Smooth muscle cell (in vitro differentiated cells): ENCODE results near the gene SLC1A4. TPM values are rescaled to one million over a fixed set of nuclear protein-coding genes. Genes with fewer than 3 reads are reported as not detected.
"Not testable (repeated sequence)": the region's sequence is repeated elsewhere in the genome, so short reads cannot be mapped to it uniquely, and the experiment has no call there.

ENCODE experiments used
- DNase-seq: peaks from one replicate; lab custom pipeline; 2025; ENCODE audit not compliant: unreplicated experiment; lab: John Stamatoyannopoulos, UW
- H2AFZ ChIP-seq: fragments of 200-600 bp; sonication (generic); 2 replicates; pipeline ENCODE4 v1.6.0; 2016; ENCODE audit warnings: antibody characterized with exemption, low read depth, mild to moderate bottlenecking
- H3F3A ChIP-seq: fragments of 200-600 bp; sonication (generic); 2 replicates; pipeline ENCODE4 v1.6.0; 2017; ENCODE audit warnings: antibody characterized with exemption, low read depth
- H3K27ac ChIP-seq: fragments of 200-600 bp; sonication (generic); 2 replicates; pipeline ENCODE4 v1.5.1; 2016; ENCODE audit warnings: low read depth, mild to moderate bottlenecking
- H3K27me3 ChIP-seq: fragments of 200-600 bp; sonication (generic); 2 replicates; pipeline ENCODE4 v1.6.1; 2016; ENCODE audit warnings: low read depth, mild to moderate bottlenecking
- H3K36me3 ChIP-seq: fragments of 200-600 bp; sonication (generic); 2 replicates; pipeline ENCODE4 v1.5.1; 2016; ENCODE audit warnings: low read depth
- H3K4me1 ChIP-seq: fragments of 200-600 bp; sonication (generic); 2 replicates; pipeline ENCODE4 v1.5.1; 2016; ENCODE audit warnings: low read depth
- H3K4me2 ChIP-seq: fragments of 200-600 bp; sonication (generic); 2 replicates; pipeline ENCODE4 v1.6.0; 2016; ENCODE audit warnings: mild to moderate bottlenecking
- H3K4me3 ChIP-seq: fragments of 200-600 bp; sonication (generic); 2 replicates; pipeline ENCODE4 v1.5.1; 2016; ENCODE audit warnings: mild to moderate bottlenecking
- H3K79me2 ChIP-seq: fragments of 200-600 bp; sonication (generic); 2 replicates; pipeline ENCODE4 v1.6.0; 2016; ENCODE audit warnings: low read depth, mild to moderate bottlenecking
- H3K9ac ChIP-seq: fragments of 200-600 bp; sonication (generic); 2 replicates; pipeline ENCODE4 v1.6.0; 2016; ENCODE audit warnings: low read depth
- H3K9me3 ChIP-seq: fragments of 200-600 bp; sonication (generic); replicated peaks from 2 replicates; pipeline ENCODE4 v1.5.1; 2016; ENCODE audit warnings: low read depth
- H4K20me1 ChIP-seq: fragments of 200-600 bp; sonication (generic); 2 replicates; pipeline ENCODE4 v1.6.0; 2016; ENCODE audit warnings: low read depth
- CTCF ChIP-seq: fragments of 200-600 bp; sonication (generic); IDR thresholded peaks from 2 replicates; pipeline ENCODE4 v1.5.1; 2017; ENCODE audit warnings: borderline replicate concordance, mild to moderate bottlenecking, antibody characterized with exemption; ENCODE audit not compliant: insufficient read depth, poor library complexity, severe bottlenecking
- WGBS: methylation state at CpG from one replicate; pipeline ENCODE4 v1.1.7; 2016; ENCODE audit warnings: low lambda C conversion rate; 5-methylcytosine and 5-hydroxymethylcytosine counted together
- polyA plus RNA-seq: library from polyadenylated mRNA; unstranded; fragments of >200 nt; fragmentation: Nextera tagmentation; extraction: Ambion mirVana; gene quantifications from 2 replicates; pipeline ENCODE4 v1.2.1, GENCODE V29; 2016
- total RNA-seq: library from RNA; depleted of rRNA; stranded (reverse); fragments of >200 nt; gene quantifications from 2 replicates; pipeline ENCODE4 v1.2.3, GENCODE V29; 2014

The SLC1A4 gene
- total and polyA plus RNA-seq, 2 experiments from 2014 or later: 14.2 to 16.9 TPM

GRCh38 chr2:65019010-65019409, 29.8 kb downstream of the SLC1A4 start:
- DNase-seq: no peak
- no peaks in the 10 kb centered on the region for H3K79me2 ChIP-seq
- no peaks in the 10 kb centered on the region for H3K36me3 ChIP-seq
- no peak overlapping the region for H2AFZ ChIP-seq
- no peak for TF ChIP-seq CTCF
- H3K9ac ChIP-seq: no peak overlapping the region
- H3K27me3 ChIP-seq: no peaks in the 10 kb centered on the region
- peaks cover 10% of the 10 kb centered on the region for H3F3A ChIP-seq
- no peak overlapping the region for H3K4me2 ChIP-seq
- no peak overlapping the region for H3K27ac ChIP-seq
- no peaks in the 10 kb centered on the region for H3K4me1 ChIP-seq
- no peak overlapping the region for H3K4me3 ChIP-seq
- H3K9me3 ChIP-seq: no peaks in the 10 kb centered on the region
- WGBS: 86% methylated on average over 1 of the region's 1 CpG
- H4K20me1 ChIP-seq: no peaks in the 10 kb centered on the region

- Histone ChIP-seq H3F3A (peaks cover 10% of the 10 kb centered on the region), H3K36me3 (no peaks in the 10 kb centered on the region), H3K79me2 (no peaks in the 10 kb centered on the region), H3K4me1 (no peaks in the 10 kb centered on the region), H4K20me1 (no peaks in the 10 kb centered on the region), H3K27ac (no peak overlapping the region), H3K4me2 (no peak overlapping the region), H3K4me3 (no peak overlapping the region), H3K9me3 (no peaks in the 10 kb centered on the region), H2AFZ (no peak overlapping the region), H3K9ac (no peak overlapping the region), H3K27me3 (no peaks in the 10 kb centered on the region)
- 82% methylated on average over 8 of the region's 8 CpGs for WGBS
- no peak for DNase-seq
- no peak for TF ChIP-seq CTCF
These were observed 30.5 kb downstream of the SLC1A4 start for GRCh38 chr2:65019675-65020195.

- DNase-seq, H4K20me1 ChIP-seq, H3K4me3 ChIP-seq, H3K79me2 ChIP-seq, H3K9ac ChIP-seq, H3K4me2 ChIP-seq, H3K27me3 ChIP-seq, H3K27ac ChIP-seq, H3K4me1 ChIP-seq, H3K9me3 ChIP-seq, H2AFZ ChIP-seq, H3F3A ChIP-seq, H3K36me3 ChIP-seq: not testable (repeated sequence)
- WGBS: 97% methylated on average over 1 of the region's 1 CpG
These were observed 31.1 kb downstream of the SLC1A4 start for GRCh38 chr2:65020251-65020650.

GRCh38 chr2:65020943-65021528, 31.8 kb downstream of the SLC1A4 start:
- Histone ChIP-seq H3K9ac (no peak overlapping the region), H4K20me1 (no peaks in the 10 kb centered on the region), H3K4me3 (no peak overlapping the region), H3K9me3 (no peaks in the 10 kb centered on the region), H3K36me3 (no peaks in the 10 kb centered on the region), H3K4me1 (no peaks in the 10 kb centered on the region), H3K4me2 (no peak overlapping the region), H3K27me3 (no peaks in the 10 kb centered on the region), H2AFZ (no peak overlapping the region), H3K27ac (no peak overlapping the region), H3K79me2 (no peaks in the 10 kb centered on the region), H3F3A (peaks cover 10% of the 10 kb centered on the region)
- DNase-seq: no peak
- WGBS: 97% methylated on average over 11 of the region's 11 CpGs
- no peak for TF ChIP-seq CTCF
